SH-SY5Y (cell line): ENCODE results near the gene HACE1.

Source experiments
- GATA2 ChIP-seq: IDR thresholded peaks from 2 replicates; pipeline ENCODE4 v1.6.1; 2011; ENCODE audit warnings: mild to moderate bottlenecking, low read depth, low read length
- GATA3 ChIP-seq: IDR thresholded peaks from 2 replicates; pipeline ENCODE4 v1.6.1; 2011; ENCODE audit warnings: low read depth, mild to moderate bottlenecking, low read length, moderate library complexity

DNA sequence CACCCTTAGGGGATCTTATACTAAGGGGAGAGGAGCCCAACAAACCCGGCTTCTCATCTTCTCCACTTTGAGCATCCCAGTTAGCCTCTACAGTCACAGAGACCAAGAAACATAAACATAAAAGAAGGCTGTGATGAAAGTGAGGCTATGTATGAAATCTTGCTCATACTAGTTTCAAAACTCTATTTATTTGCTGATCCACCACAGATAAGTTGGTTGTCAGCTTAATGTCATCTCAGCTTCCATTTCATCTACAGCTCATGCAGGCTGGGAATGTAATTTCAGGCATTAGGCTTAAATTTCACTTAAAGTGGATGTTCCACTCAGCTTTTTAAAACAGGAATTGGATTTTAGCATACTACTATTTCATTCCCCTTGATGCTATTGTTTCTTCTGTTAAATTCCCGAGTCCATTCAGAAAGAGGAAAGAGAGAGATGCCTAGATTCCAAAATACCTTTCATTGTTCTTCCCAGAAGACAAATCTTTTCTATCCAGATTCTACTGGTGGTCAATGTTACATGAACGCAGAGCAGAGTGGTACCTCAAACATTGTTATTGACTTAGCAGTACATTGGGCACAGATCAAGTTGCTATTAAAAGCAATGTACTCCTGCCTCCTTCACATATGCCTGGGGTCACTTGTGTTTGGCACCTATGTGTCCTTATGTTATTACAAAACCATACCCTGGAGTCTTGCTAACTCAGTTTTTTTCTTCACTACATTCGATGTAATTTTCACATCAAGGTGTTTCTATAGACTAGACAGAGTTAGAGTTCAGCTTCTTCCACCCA, 149.0 kb downstream of the HACE1 start:
- TF ChIP-seq GATA2 (no peak), GATA3 (no peak)
